IMR-90 (cell line): ENCODE results near the gene ZMYND10. TPM values are rescaled to one million over a fixed set of nuclear protein-coding genes. Genes with fewer than 3 reads are reported as not detected.

Experiments
- ATAC-seq: fragments of 200-7000 bp; cut with Tn5 transposase; 2 replicates; pipeline ENCODE4 v1.9.1; 2020; ENCODE audit warnings: low read depth, mild to moderate bottlenecking, moderate library complexity
- BruUV-seq: library from RNA; stranded (reverse); fragments of 400-500 nt; replicated peaks from 2 replicates; lab custom pipeline; 2021; lab: Mats Ljungman, UMichigan
- CTCF ChIA-PET: fragments of 300-600 bp; formaldehyde crosslinking; extraction: SDS; loops from one replicate; lab custom pipeline; 2021; ENCODE audit warnings: antibody characterized with exemption; lab: Yijun Ruan, JAX
- POLR2A ChIA-PET: fragments of 300-600 bp; sonication (Branson Sonifier 250); formaldehyde crosslinking; loops from one replicate; lab custom pipeline; 2022; ENCODE audit warnings: antibody characterized with exemption; ENCODE audit not compliant: unreplicated experiment; lab: Charles Lee
- DNase-seq: peaks from one replicate; pipeline ENCODE4 v3.0.0; 2013
- H2AFZ ChIP-seq: replicated peaks from 2 replicates; pipeline ENCODE3; 2013; ENCODE audit warnings: low read length, mild to moderate bottlenecking; ENCODE audit not compliant: poor library complexity
- H2AK5ac ChIP-seq: 2 replicates; pipeline ENCODE4 v1.6.1; 2013; ENCODE audit warnings: low read depth, low read length, inconsistent platforms
- H2AK9ac ChIP-seq: replicated peaks from 2 replicates; pipeline ENCODE3; 2013; ENCODE audit warnings: mild to moderate bottlenecking, low read depth, low read length, moderate library complexity; ENCODE audit not compliant: poor library complexity
- H2BK120ac ChIP-seq: 2 replicates; pipeline ENCODE4 v1.6.1; 2013; ENCODE audit warnings: low read depth, low read length, inconsistent platforms
- H2BK15ac ChIP-seq: 3 replicates; pipeline ENCODE4 v1.6.1; 2013; ENCODE audit warnings: low read depth, low read length, inconsistent platforms
- H2BK20ac ChIP-seq: 2 replicates; pipeline ENCODE4 v1.6.1; 2013; ENCODE audit warnings: low read depth, mild to moderate bottlenecking, inconsistent platforms, low read length, moderate library complexity
- H2BK5ac ChIP-seq: 2 replicates; pipeline ENCODE4 v1.6.1; 2013; ENCODE audit warnings: mild to moderate bottlenecking, low read depth, low read length, inconsistent platforms; ENCODE audit not compliant: poor library complexity, severe bottlenecking
- H3K14ac ChIP-seq: replicated peaks from 2 replicates; pipeline ENCODE4 v1.6.1; 2013; ENCODE audit warnings: low read depth, low read length, inconsistent platforms
- H3K18ac ChIP-seq: 2 replicates; pipeline ENCODE4 v1.6.1; 2013; ENCODE audit warnings: low read depth, low read length, control low read depth
- H3K23ac ChIP-seq: 2 replicates; pipeline ENCODE4 v1.6.1; 2013; ENCODE audit warnings: low read depth, low read length, inconsistent platforms
- H3K27ac ChIP-seq: 2 replicates; pipeline ENCODE4 v1.5.1; 2013; ENCODE audit warnings: mild to moderate bottlenecking, control low read depth, low read length; ENCODE audit not compliant: insufficient read depth
- H3K27me3 ChIP-seq: 2 replicates; pipeline ENCODE4 v1.6.1; 2013; ENCODE audit warnings: low read length; ENCODE audit not compliant: control insufficient read depth, insufficient read depth
- H3K36me3 ChIP-seq: 2 replicates; pipeline ENCODE4 v1.6.1; 2013; ENCODE audit warnings: low read length, mixed read lengths; ENCODE audit not compliant: control insufficient read depth, insufficient read depth
- H3K4ac ChIP-seq: 2 replicates; pipeline ENCODE4 v1.6.1; 2013; ENCODE audit warnings: low read depth, low read length, inconsistent platforms
- H3K4me1 ChIP-seq: 2 replicates; pipeline ENCODE4 v1.6.1; 2013; ENCODE audit warnings: low read length, mixed read lengths; ENCODE audit not compliant: control insufficient read depth, insufficient read depth
- H3K4me2 ChIP-seq: 2 replicates; pipeline ENCODE4 v1.6.1; 2013; ENCODE audit warnings: low read depth, mild to moderate bottlenecking, control low read depth, low read length, moderate library complexity
- H3K4me3 ChIP-seq: 2 replicates; pipeline ENCODE4 v1.5.1; 2013; ENCODE audit warnings: low read depth, mild to moderate bottlenecking, control low read depth, low read length, moderate library complexity; ENCODE audit not compliant: insufficient read depth
- H3K56ac ChIP-seq: 2 replicates; pipeline ENCODE4 v1.6.1; 2013; ENCODE audit warnings: low read length, inconsistent platforms; ENCODE audit not compliant: insufficient read depth; ENCODE audit errors: extremely low read depth
- H3K79me1 ChIP-seq, 2 experiments: 2 replicates each; pipeline ENCODE4 v1.6.1; 2013; ENCODE audit warnings: low read length in 2 of 2, inconsistent platforms in 1 of 2, low read depth in 1 of 2
- H3K9ac ChIP-seq: 2 replicates; pipeline ENCODE4 v1.6.1; 2013; ENCODE audit warnings: low read depth, low read length, control low read depth
- H3K9me1 ChIP-seq: 2 replicates; pipeline ENCODE4 v1.6.1; 2013; ENCODE audit warnings: low read length, inconsistent platforms; ENCODE audit not compliant: insufficient read depth
- H3K9me3 ChIP-seq: 2 replicates; pipeline ENCODE4 v1.6.1; 2013; ENCODE audit warnings: low read length; ENCODE audit not compliant: control insufficient read depth, insufficient read depth
- H4K20me1 ChIP-seq: 2 replicates; pipeline ENCODE4 v1.6.1; 2013; ENCODE audit warnings: low read length, inconsistent platforms; ENCODE audit not compliant: insufficient read depth
- H4K5ac ChIP-seq: 2 replicates; pipeline ENCODE4 v1.6.1; 2013; ENCODE audit warnings: mild to moderate bottlenecking, low read depth, low read length, control low read depth
- H4K8ac ChIP-seq, 2 experiments: 2 replicates each; pipeline ENCODE4 v1.6.1; 2013; ENCODE audit warnings: low read depth in 2 of 2, low read length in 2 of 2, control low read depth in 1 of 2, inconsistent platforms in 1 of 2
- H4K91ac ChIP-seq: 2 replicates; pipeline ENCODE4 v1.6.1; 2013; ENCODE audit warnings: low read depth, low read length, inconsistent platforms; ENCODE audit not compliant: insufficient read depth
- CEBPB ChIP-seq: IDR thresholded peaks from 2 replicates; pipeline ENCODE4 v1.6.1; 2012; ENCODE audit warnings: low read depth, low read length, improper control_type of control experiment
- CHD1 ChIP-seq: IDR thresholded peaks from 2 replicates; pipeline ENCODE4 v1.6.1; 2012; ENCODE audit warnings: low read depth, low read length, improper control_type of control experiment
- CTCF ChIP-seq: conservative IDR thresholded peaks from 2 replicates; pipeline ENCODE4 v1.5.1; 2012; ENCODE audit warnings: mild to moderate bottlenecking, low read depth, low read length, improper control_type of control experiment
- ELK1 ChIP-seq: fragments of 150-350 bp; IDR thresholded peaks from 2 replicates; pipeline ENCODE4 v1.6.1; 2016; ENCODE audit warnings: low read depth, mild to moderate bottlenecking, low read length, moderate library complexity, borderline replicate concordance
- FOS ChIP-seq: fragments of 150-350 bp; IDR thresholded peaks from 2 replicates; pipeline ENCODE4 v1.6.1; 2016; ENCODE audit warnings: low read depth, low read length
- MAFK ChIP-seq: IDR thresholded peaks from 2 replicates; pipeline ENCODE4 v1.6.1; 2012; ENCODE audit warnings: low read depth, low read length, improper control_type of control experiment
- MAZ ChIP-seq: IDR thresholded peaks from 2 replicates; pipeline ENCODE4 v1.6.1; 2012; ENCODE audit warnings: low read depth, mild to moderate bottlenecking, low read length, improper control_type of control experiment, moderate library complexity, borderline replicate concordance
- MXI1 ChIP-seq: IDR thresholded peaks from 2 replicates; pipeline ENCODE4 v1.6.1; 2012; ENCODE audit warnings: low read depth, mild to moderate bottlenecking, low read length, moderate library complexity, borderline replicate concordance
- POLR2A ChIP-seq: IDR thresholded peaks from 2 replicates; pipeline ENCODE4 v1.6.1; 2012; ENCODE audit warnings: mild to moderate bottlenecking, low read depth, low read length
- RCOR1 ChIP-seq: IDR thresholded peaks from 2 replicates; pipeline ENCODE4 v1.6.1; 2012; ENCODE audit warnings: mild to moderate bottlenecking, low read length, improper control_type of control experiment; ENCODE audit not compliant: insufficient replicate concordance
- RFX5 ChIP-seq: IDR thresholded peaks from 2 replicates; pipeline ENCODE4 v1.8.0; 2012; ENCODE audit warnings: low read depth, mild to moderate bottlenecking, low read length, moderate library complexity
- SMC3 ChIP-seq: fragments of 150-350 bp; IDR thresholded peaks from 2 replicates; pipeline ENCODE4 v1.6.1; 2016; ENCODE audit warnings: low read depth, mild to moderate bottlenecking, antibody characterized with exemption, low read length, moderate library complexity
- USF2 ChIP-seq: fragments of 150-350 bp; IDR thresholded peaks from 2 replicates; pipeline ENCODE4 v1.6.1; 2017; ENCODE audit warnings: mild to moderate bottlenecking, antibody characterized with exemption, low read length, low read depth
- WGBS, 2 experiments: methylation state at CpG; one replicate each; pipeline versions ENCODE4 v1.1.5 to v1.1.7; 2013; ENCODE audit warnings: missing lambda C conversion rate in 2 of 2; ENCODE audit not compliant: insufficient read length in 1 of 2; ENCODE audit errors: extremely low coverage in 2 of 2; 5-methylcytosine and 5-hydroxymethylcytosine counted together
- dilution Hi-C: fragments of 300-500 bp; cut with HindIII; formaldehyde crosslinking; loops from one replicate; pipeline ENCODE4 v1.14.3; 2018; ENCODE audit warnings: low sequenced_read_pairs; ENCODE audit not compliant: unreplicated experiment
- in situ Hi-C: fragments of 300-500 bp; cut with MboI; formaldehyde crosslinking; loops from 3 replicates; pipeline ENCODE4 v1.14.3; 2019; ENCODE audit warnings: low sequenced_read_pairs, inconsistent platforms, mixed read lengths
- intact Hi-C: fragments of 100-400 bp; cut with micrococcal nuclease; formaldehyde crosslinking; loops from 2 replicates; pipeline ENCODE4 v1.10.0; 2022
- polyA plus RNA-seq, 3 experiments: library from polyadenylated mRNA; depleted of rRNA; stranded (reverse); fragments of >200 nt; gene quantifications; 2 replicates each; pipeline ENCODE4 v1.2.3, GENCODE V29; 2012; ENCODE audit warnings: low replicate concordance in 1 of 3
- total RNA-seq: library from RNA; depleted of rRNA; stranded (reverse); fragments of >200 nt; gene quantifications from 2 replicates; pipeline ENCODE4 v1.2.3, GENCODE V29; 2012

ZMYND10 gene
- total and polyA plus RNA-seq, 2 of the 4 experiments (the other 2 are of a cell fraction), result 1.1 to 1.4 TPM

DNA sequence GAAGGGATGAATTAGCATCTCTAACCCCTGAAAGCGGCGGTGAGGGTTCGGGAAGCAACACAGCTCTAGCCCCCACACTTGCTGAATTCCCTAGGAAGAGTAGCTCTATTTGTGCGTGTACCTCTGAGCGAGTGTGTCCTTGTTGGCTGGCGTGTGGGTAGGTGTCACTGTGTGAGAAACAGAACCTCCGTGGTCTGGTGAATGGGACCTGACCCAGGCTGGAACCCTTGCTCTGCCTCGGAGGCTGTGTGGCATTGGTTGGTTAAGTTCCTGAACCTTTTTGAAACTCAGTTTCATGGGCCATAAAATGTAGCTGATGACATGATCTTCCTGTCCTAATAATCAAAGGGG is 14.2 kb upstream of the ZMYND10 start:
- POLR2A ChIA-PET, result no interaction called here
- intact Hi-C loops, result no loop called here
- TF ChIP-seq CHD1 (no peak), FOS (no peak), ELK1 (no peak), MAZ (no peak), USF2 (no peak), RCOR1 (no peak), SMC3 (no peak), POLR2A (no peak), MAFK (no peak), RFX5 (no peak), CTCF (no peak), MXI1 (no peak), CEBPB (no peak)
- in situ Hi-C loops, result no loop called here
- BruUV-seq, result no TSS peak
- no peak overlapping the region for H3K23ac ChIP-seq
- H2BK15ac ChIP-seq, result no peak overlapping the region
- H3K9me3 ChIP-seq, result no peaks in the 10 kb centered on the region
- peaks cover 0 to 49% of the 10 kb centered on the region in 2 experiments; a peak in 2 of 4 replicates for H3K79me1 ChIP-seq
- peaks cover 26% of the 10 kb centered on the region for H3K4me1 ChIP-seq
- H4K20me1 ChIP-seq, result peaks cover 42% of the 10 kb centered on the region
- H3K27me3 ChIP-seq, result no peaks in the 10 kb centered on the region
- H2AFZ ChIP-seq, result peak overlapping the region; percentile 97
- no peak overlapping the region for H2BK5ac ChIP-seq
- no peak overlapping the region for H2AK5ac ChIP-seq
- no peak overlapping the region for H3K18ac ChIP-seq
- peak overlapping the region; percentile 26 for H4K91ac ChIP-seq
- no peak overlapping the region for H2BK20ac ChIP-seq
- H3K56ac ChIP-seq, result no peak overlapping the region
- peak overlapping the region; percentile 55; the same call in 1 of the 2 replicates for H3K4ac ChIP-seq
- WGBS, 2 experiments, result 20% methylated on average over 1 of the region's 8 CpGs; no CpG with 5 or more reads in 1 of the 2 experiments
- H2BK120ac ChIP-seq, result no peak overlapping the region
- H2AK9ac ChIP-seq, result peak overlapping the region; percentile 99
- DNase-seq (no peak), ATAC-seq (peak; percentile 1; the same call in 1 of the 2 replicates)
- H3K9ac ChIP-seq, result no peak overlapping the region
- peaks cover 20% of the 10 kb centered on the region for H3K9me1 ChIP-seq
- H4K8ac ChIP-seq, result peak overlapping the region; percentile 56 to 90
- H3K14ac ChIP-seq, result no peak overlapping the region
- H4K5ac ChIP-seq, result peak overlapping the region; percentile 69
- CTCF ChIA-PET, result no interaction called here
- H3K36me3 ChIP-seq, result peaks cover 26% of the 10 kb centered on the region
- H3K4me2 ChIP-seq, result peak overlapping the region; percentile 57
- H3K4me3 ChIP-seq, result peak overlapping the region; percentile 19; the same call in 1 of the 2 replicates
- no peak overlapping the region for H3K27ac ChIP-seq
- dilution Hi-C loops, result no loop called here
